OCI-LY3 (cell line): ENCODE results near the gene GRM4.

Source experiments
- H2AFZ ChIP-seq: fragments of 200-600, 300-600 bp; shearing (Covaris generic); 2 replicates; pipeline ENCODE4 v1.6.0; 2014; ENCODE audit warnings: antibody characterized with exemption, low read depth, low read length
- H3K27ac ChIP-seq: fragments of 200-600, 300-600 bp; sonication (generic); 2 replicates; pipeline ENCODE4 v1.5.1; 2014; ENCODE audit warnings: mild to moderate bottlenecking, low read length, moderate library complexity, mixed read lengths
- H3K27me3 ChIP-seq: fragments of 200-600, 300-600 bp; sonication (generic); 2 replicates; pipeline ENCODE4 v1.6.1; 2014; ENCODE audit warnings: low read depth, low read length, mixed read lengths
- H3K36me3 ChIP-seq: fragments of 200-600, 300-600 bp; sonication (generic); replicated peaks from 2 replicates; pipeline ENCODE3; 2014; ENCODE audit warnings: low read depth, low read length, mixed read lengths
- H3K4me1 ChIP-seq: fragments of 300-600, 200-600 bp; sonication (generic); 2 replicates; pipeline ENCODE4 v1.6.1; 2014; ENCODE audit warnings: low read length, mixed read lengths
- H3K4me2 ChIP-seq: fragments of 200-600, 300-600 bp; sonication (generic); 2 replicates; pipeline ENCODE4 v1.6.1; 2014; ENCODE audit warnings: low read length, mixed read lengths
- H3K4me3 ChIP-seq: fragments of 300-600, 200-600 bp; sonication (generic); 2 replicates; pipeline ENCODE4 v1.5.1; 2014; ENCODE audit warnings: antibody characterized with exemption, mild to moderate bottlenecking, low read length, moderate library complexity
- H3K79me2 ChIP-seq: fragments of 300-600, 200-600 bp; shearing (Covaris generic); 2 replicates; pipeline ENCODE4 v1.6.1; 2014; ENCODE audit warnings: mild to moderate bottlenecking, low read length, mixed read lengths
- H3K9ac ChIP-seq: fragments of 300-600, 200-600 bp; shearing (Covaris generic); 2 replicates; pipeline ENCODE4 v1.6.0; 2014; ENCODE audit warnings: mild to moderate bottlenecking, low read length, moderate library complexity
- H3K9me3 ChIP-seq: fragments of 200-600, 300-600 bp; shearing (Covaris generic); 2 replicates; pipeline ENCODE4 v1.6.1; 2014; ENCODE audit warnings: low read length, mixed read lengths; ENCODE audit not compliant: insufficient read depth
- H4K20me1 ChIP-seq: fragments of 200-600, 300-600 bp; sonication (generic); 2 replicates; pipeline ENCODE4 v1.6.1; 2016; ENCODE audit warnings: low read length, mixed read lengths; ENCODE audit not compliant: insufficient read depth
- EZH2phosphoT487 ChIP-seq: fragments of 200-600 bp; shearing (Covaris generic); IDR thresholded peaks from 2 replicates; pipeline ENCODE4 v1.6.1; 2018; ENCODE audit warnings: antibody characterized with exemption, mixed run types, low read depth
- TF ChIP-seq, protein P1 (sequence below): fragments of 200-600, 300-600 bp; sonication (generic); IDR thresholded peaks from 2 replicates; pipeline ENCODE4 v1.5.1; 2014; ENCODE audit warnings: antibody characterized with exemption, low read length, low read depth

The GRM4 gene

DNA sequence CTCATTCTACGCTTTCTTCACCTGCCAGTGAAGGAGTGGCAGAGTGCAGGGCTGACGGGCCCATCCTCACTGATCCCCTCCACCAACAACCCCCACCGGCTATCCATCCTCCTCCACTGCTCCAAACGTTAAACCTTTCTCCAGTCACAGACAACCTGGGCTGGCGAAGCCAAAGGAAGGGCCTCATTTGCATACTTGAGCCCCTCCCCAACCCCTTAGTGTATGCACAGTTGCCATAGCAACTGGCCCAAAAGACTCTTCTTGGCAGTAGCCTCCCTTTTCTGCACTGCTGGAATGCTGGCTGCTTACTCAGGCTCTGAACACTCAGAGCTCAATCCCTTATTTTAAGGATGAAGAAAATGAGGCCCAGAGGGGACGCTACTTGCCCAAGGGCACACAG lies 130.3 kb downstream of the GRM4 start:
- no peaks in the 10 kb centered on the region for H4K20me1 ChIP-seq
- H3K4me1 ChIP-seq: no peaks in the 10 kb centered on the region
- H3K79me2 ChIP-seq: no peaks in the 10 kb centered on the region
- no peak overlapping the region for H2AFZ ChIP-seq
- no peak overlapping the region for H3K9ac ChIP-seq
- no peak overlapping the region for H3K4me2 ChIP-seq
- no peaks in the 10 kb centered on the region for H3K27me3 ChIP-seq
- no peak overlapping the region for H3K4me3 ChIP-seq
- H3K9me3 ChIP-seq: no peaks in the 10 kb centered on the region
- no peaks in the 10 kb centered on the region for H3K36me3 ChIP-seq
- H3K27ac ChIP-seq: no peak overlapping the region
- TF ChIP-seq, protein P1, sequence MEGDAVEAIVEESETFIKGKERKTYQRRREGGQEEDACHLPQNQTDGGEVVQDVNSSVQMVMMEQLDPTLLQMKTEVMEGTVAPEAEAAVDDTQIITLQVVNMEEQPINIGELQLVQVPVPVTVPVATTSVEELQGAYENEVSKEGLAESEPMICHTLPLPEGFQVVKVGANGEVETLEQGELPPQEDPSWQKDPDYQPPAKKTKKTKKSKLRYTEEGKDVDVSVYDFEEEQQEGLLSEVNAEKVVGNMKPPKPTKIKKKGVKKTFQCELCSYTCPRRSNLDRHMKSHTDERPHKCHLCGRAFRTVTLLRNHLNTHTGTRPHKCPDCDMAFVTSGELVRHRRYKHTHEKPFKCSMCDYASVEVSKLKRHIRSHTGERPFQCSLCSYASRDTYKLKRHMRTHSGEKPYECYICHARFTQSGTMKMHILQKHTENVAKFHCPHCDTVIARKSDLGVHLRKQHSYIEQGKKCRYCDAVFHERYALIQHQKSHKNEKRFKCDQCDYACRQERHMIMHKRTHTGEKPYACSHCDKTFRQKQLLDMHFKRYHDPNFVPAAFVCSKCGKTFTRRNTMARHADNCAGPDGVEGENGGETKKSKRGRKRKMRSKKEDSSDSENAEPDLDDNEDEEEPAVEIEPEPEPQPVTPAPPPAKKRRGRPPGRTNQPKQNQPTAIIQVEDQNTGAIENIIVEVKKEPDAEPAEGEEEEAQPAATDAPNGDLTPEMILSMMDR: no peak
- no peak for TF ChIP-seq EZH2phosphoT487

DNA sequence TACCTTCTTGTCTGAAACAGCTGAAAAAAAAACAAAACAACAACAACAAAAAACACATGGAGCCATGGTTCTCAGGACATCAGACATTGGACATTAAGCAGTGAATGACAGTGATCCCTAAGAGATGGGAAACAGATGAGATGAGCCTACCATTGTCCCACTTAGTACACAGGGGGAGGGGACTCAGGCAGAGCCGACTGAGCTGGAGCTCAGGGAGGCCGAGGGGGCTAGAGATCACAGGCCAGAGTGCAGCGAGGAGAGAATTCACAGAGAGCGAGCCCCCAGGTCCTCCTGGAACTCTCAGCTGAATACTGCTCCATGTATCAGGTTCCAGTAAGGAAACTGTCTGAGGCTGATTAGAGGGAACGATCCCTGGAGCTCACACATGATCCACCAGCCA lies 134.6 kb downstream of the GRM4 start:
- Histone ChIP-seq H4K20me1 (no peaks in the 10 kb centered on the region), H3K79me2 (no peaks in the 10 kb centered on the region), H2AFZ (no peak overlapping the region), H3K4me3 (no peak overlapping the region), H3K27ac (no peak overlapping the region), H3K9me3 (no peaks in the 10 kb centered on the region), H3K9ac (no peak overlapping the region), H3K4me1 (no peaks in the 10 kb centered on the region), H3K4me2 (no peak overlapping the region), H3K36me3 (no peaks in the 10 kb centered on the region), H3K27me3 (no peaks in the 10 kb centered on the region)
- TF ChIP-seq, protein P1: no peak

DNA sequence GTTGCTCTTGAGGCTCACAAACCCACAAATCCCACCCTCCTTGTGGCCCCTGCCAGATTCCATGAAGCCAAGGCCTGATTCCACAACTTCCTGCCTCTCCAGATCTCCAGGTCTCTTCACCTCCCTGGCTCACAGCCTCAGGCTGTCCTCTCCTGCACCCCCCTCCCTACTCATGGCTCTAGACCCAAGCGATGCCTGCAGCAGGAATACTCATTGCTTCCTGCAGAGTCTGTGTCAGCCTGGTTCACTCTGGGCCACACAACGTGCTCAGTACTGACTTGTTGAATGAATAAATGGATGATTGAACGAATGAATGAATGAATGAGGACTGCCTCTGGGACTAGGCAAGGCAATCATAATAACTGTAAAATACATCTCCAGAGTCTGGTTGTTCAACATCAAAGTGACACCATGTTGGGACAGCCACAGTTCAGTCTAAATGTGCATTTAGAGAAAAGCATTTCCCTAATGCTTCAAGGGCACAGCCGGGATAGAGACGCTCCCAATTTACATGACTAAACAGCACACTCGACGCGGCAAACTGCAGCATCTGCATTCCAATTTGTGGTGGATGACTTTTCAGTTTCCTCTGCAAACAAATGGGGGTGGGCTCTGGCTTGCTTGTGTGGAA lies 139.9 kb downstream of the GRM4 start:
- Histone ChIP-seq H3K4me2 (no peak overlapping the region), H3K4me3 (no peak overlapping the region), H3K27me3 (no peaks in the 10 kb centered on the region)

DNA sequence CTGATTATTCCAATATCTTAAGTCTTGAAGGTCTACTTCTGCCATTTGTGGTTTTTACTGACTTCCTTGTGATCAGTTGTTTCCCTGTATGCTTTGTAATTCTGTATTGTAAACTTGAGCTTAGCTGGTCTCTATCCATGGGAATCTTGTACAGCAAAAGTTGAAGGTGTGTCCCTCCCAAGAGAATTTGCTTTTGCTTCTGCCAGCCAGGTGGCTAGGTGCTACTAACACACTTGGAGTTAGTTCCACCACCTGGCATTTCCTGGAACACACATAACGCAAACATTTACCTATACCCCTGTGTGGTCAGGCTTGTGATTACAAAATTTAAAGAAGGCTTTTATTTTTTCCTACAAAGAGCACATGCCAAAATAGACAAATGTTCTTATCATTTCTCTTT lies 141.2 kb downstream of the GRM4 start:
- Histone ChIP-seq H3K4me1 (no peaks in the 10 kb centered on the region), H3K9me3 (no peaks in the 10 kb centered on the region), H3K27me3 (no peaks in the 10 kb centered on the region), H3K4me2 (no peak overlapping the region), H3K79me2 (no peaks in the 10 kb centered on the region), H4K20me1 (no peaks in the 10 kb centered on the region), H3K4me3 (no peak overlapping the region), H3K9ac (no peak overlapping the region), H3K36me3 (no peaks in the 10 kb centered on the region), H3K27ac (no peak overlapping the region), H2AFZ (no peak overlapping the region)
- TF ChIP-seq, protein P1: no peak
- no peak for TF ChIP-seq EZH2phosphoT487

More for the DNA sequence above, 139.9 kb downstream of the GRM4 start:
- Histone ChIP-seq H3K79me2 (no peaks in the 10 kb centered on the region), H3K36me3 (no peaks in the 10 kb centered on the region), H3K4me1 (no peaks in the 10 kb centered on the region), H3K27ac (no peak overlapping the region), H3K9me3 (no peaks in the 10 kb centered on the region), H3K9ac (no peak overlapping the region), H2AFZ (no peak overlapping the region), H4K20me1 (no peaks in the 10 kb centered on the region)
- no peak for TF ChIP-seq EZH2phosphoT487
